Measurements from ENCODE around the gene TATDN2. TPM values are rescaled to one million over a fixed set of nuclear protein-coding genes. Genes with fewer than 3 reads are reported as not detected.

Gene TATDN2
- total RNA-seq, 4 donors from 2014 or later, result 15.9 to 55.7 (median 26.7) TPM

DNA sequence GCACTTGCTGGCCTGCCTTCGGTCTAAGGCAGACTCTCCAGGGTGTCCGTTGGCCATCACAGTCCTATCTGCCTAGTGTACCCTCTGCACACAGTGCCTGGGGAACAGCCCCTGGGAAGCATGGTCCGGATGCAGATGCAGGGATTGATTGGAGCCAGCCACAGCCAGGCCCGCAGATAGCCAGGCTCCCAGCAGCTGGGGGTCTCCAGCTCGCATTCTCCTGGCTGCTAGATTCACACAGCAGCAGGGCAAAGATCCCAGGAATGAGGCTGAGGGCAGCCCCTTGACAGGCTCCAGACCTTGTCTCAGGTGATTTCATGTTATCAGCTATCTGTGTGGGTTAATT is 42.1 kb upstream of the TATDN2 start:
- DNase-seq, result no peak
- H3K9me3 ChIP-seq, result no peaks in the 10 kb centered on the region
- no peaks in the 10 kb centered on the region for H3K4me1 ChIP-seq
- intact Hi-C loops (cut with DNase I; ENCODE audit: low total_unique reads), result no loop called here
- no peaks in the 10 kb centered on the region for H3K27me3 ChIP-seq
- H3K4me3 ChIP-seq, result no peak overlapping the region
- peak overlapping the region in 1 of 2 donors; percentile 67 for H3K27ac ChIP-seq
- no peaks in the 10 kb centered on the region for H3K36me3 ChIP-seq
- TF ChIP-seq CTCF (IDR thresholded peaks at IDR 0.05) (no peak), POLR2A (IDR thresholded peaks at IDR 0.05) (no peak)

- intact Hi-C loops (cut with DNase I; ENCODE audit: low total_unique reads), result loop anchor here (10.0 kb wide), 1 partner anchor 48 kb away; the partner anchor contains the start of gene IRAK2
- TF ChIP-seq CTCF (IDR thresholded peaks at IDR 0.05) (no peak), POLR2A (IDR thresholded peaks at IDR 0.05) (no peak)
- Histone ChIP-seq H3K4me3 (no peak overlapping the region), H3K4me1 (no peaks in the 10 kb centered on the region), H3K27ac (no peak overlapping the region), H3K36me3 (no peaks in the 10 kb centered on the region), H3K27me3 (no peaks in the 10 kb centered on the region), H3K9me3 (no peaks in the 10 kb centered on the region)
- no peak for DNase-seq
Observed at GRCh38 chr3:10213156-10213792, 35.0 kb upstream of the TATDN2 start.

DNA sequence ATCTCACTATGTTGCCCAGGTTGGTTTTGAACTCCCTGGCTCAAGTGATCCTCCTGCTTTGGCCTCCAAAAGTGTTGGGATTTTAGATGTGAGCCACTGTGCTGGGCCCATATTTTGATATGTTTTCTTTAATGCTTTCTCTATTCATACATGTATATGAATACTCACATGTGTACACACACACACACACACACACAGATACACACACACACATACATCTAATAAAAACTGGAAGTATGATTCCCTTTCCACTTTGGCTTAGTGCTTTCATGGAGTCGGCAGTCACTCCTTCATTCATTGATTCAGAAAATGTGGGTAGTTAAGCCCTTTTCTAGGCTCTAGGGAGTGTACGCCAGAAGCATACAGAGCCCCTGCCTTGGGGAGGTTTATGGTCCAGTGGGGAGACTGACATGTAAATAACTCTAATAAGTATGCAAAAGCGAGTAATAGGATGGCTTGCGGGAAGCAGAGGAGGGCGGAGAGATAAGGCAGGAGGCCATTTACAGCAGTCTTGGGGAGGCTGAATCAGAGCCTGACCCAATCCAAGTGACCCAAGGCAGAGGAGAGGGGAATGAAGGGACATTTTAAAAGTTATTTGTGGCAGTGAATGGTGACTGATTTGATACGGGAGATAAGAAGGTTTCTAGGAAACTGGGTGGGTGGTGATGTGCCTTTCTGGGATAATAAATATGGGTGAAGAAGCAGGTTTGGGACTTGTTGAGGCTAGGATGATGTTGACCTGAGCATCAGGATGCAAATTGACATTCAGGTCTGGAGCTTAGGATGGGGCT is 32.5 kb upstream of the TATDN2 start:
- no peak for TF ChIP-seq POLR2A (IDR thresholded peaks at IDR 0.05)
- no peak for TF ChIP-seq CTCF (IDR thresholded peaks at IDR 0.05)
- no peaks in the 10 kb centered on the region for H3K4me1 ChIP-seq
- H3K27me3 ChIP-seq, result no peaks in the 10 kb centered on the region
- no peak overlapping the region for H3K27ac ChIP-seq
- H3K9me3 ChIP-seq, result no peaks in the 10 kb centered on the region
- no peaks in the 10 kb centered on the region for H3K36me3 ChIP-seq
- intact Hi-C loops (cut with DNase I; ENCODE audit: low total_unique reads), result loop anchor here (10.0 kb wide), 1 partner anchor 51 kb away; the partner anchor contains the start of gene IRAK2
- no peak for DNase-seq
- H3K4me3 ChIP-seq, result no peak overlapping the region

DNA sequence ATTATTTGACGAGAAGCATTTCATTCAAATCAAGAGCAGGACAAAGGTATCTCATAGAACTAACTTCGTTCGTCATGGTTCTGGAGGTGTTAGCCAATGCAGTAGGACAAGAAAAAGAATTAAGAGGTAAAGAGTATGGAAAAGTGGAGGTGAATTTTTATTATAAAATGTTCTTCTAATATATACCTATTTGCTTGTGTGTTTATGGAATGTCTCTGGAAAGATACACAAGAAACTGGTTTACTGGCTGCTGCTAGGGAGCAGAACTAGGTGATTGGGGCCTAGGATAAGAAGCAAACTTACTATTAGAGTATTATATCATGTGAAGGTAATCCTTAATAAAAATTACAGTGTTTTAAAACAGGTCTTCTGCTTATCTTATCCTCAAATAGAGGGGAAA is 30.9 kb upstream of the TATDN2 start:
- H3K27me3 ChIP-seq, result no peaks in the 10 kb centered on the region
- TF ChIP-seq POLR2A (IDR thresholded peaks at IDR 0.05) (no peak), CTCF (IDR thresholded peaks at IDR 0.05) (no peak)

GRCh38 chr3:10219737-10220136 is 28.5 kb upstream of the TATDN2 start:
- intact Hi-C loops (cut with DNase I; ENCODE audit: low total_unique reads), result loop anchor here (10.0 kb wide), 1 partner anchor 55 kb away; the partner anchor contains the start of gene IRAK2
- H3K36me3 ChIP-seq, result no peaks in the 10 kb centered on the region
- no peak overlapping the region for H3K27ac ChIP-seq
- TF ChIP-seq POLR2A (IDR thresholded peaks at IDR 0.05), result no peak
- no peak for TF ChIP-seq CTCF (IDR thresholded peaks at IDR 0.05)
- DNase-seq, result no peak
- no peaks in the 10 kb centered on the region for H3K9me3 ChIP-seq
- no peaks in the 10 kb centered on the region for H3K4me1 ChIP-seq
- no peaks in the 10 kb centered on the region for H3K27me3 ChIP-seq
- no peak overlapping the region for H3K4me3 ChIP-seq

More for the DNA sequence above, 30.9 kb upstream of the TATDN2 start:
- Histone ChIP-seq H3K4me1 (no peaks in the 10 kb centered on the region), H3K36me3 (no peaks in the 10 kb centered on the region), H3K9me3 (no peaks in the 10 kb centered on the region), H3K4me3 (no peak overlapping the region), H3K27ac (no peak overlapping the region)
- intact Hi-C loops (cut with DNase I; ENCODE audit: low total_unique reads), result loop anchor here (10.0 kb wide), 1 partner anchor 53 kb away; the partner anchor contains the start of gene IRAK2
- no peak for DNase-seq

Measured in uterus (tissue), 4 donors.